Fibroblast of villous mesenchyme (primary cell): ENCODE data around the gene USP13. TPM values are rescaled to one million over a fixed set of nuclear protein-coding genes. Genes with fewer than 3 reads are reported as not detected.

ENCODE experiments used
- DNase-seq: peaks from one replicate; pipeline ENCODE4 v3.0.0-alpha.2; 2010; ENCODE audit warnings: low read depth
- H3K4me3 ChIP-seq: 2 replicates; pipeline ENCODE4 v1.5.1; 2011; ENCODE audit warnings: low read depth, mild to moderate bottlenecking, low read length
- total RNA-seq: library from RNA; depleted of rRNA; stranded (reverse); fragments of >200 nt; gene quantifications from 2 replicates; pipeline ENCODE4 v1.2.3, GENCODE V29; 2012
- TF ChIP-seq, protein P1 (sequence below): IDR thresholded peaks from 2 replicates; pipeline ENCODE4 v1.5.1; 2012; ENCODE audit warnings: low read depth, mild to moderate bottlenecking, low read length; ENCODE audit not compliant: insufficient read depth

The USP13 gene
- total RNA-seq, 1 donor = 7.8 TPM

DNA sequence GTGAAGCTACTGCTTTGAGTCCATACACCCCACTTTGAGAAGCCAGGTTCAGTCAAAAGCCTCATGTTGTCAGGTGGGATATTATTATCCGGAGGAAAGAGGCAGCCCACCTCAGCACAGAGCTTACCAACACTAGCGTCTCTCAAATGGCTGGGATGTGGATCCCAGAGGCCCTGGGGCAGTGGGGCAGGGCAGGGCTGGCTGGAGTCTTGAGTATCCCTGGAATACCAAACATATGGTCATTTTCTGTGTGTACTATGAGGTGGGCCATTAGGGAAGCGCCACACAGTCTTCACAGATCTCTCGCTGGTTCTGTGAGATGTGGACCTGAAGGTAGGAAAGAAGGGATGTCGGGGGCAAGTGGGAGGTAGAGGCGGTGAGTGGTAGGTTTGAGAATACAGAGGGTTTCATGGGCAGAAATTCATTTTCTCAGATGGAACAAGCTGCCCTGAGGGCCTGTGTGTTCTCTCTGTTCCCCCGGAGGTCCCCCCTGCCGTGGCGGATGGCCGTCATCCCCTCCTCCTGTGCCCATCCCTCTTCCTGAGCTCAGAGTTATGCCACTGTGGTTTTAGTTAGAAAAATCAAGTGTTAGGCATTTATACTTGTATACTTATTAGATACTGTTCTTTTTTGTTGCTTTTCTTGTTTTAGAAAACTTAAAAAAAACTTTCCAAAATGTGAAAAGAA, 66.4 kb downstream of the USP13 start:
- no peak overlapping the region for H3K4me3 ChIP-seq
- TF ChIP-seq, protein P1, sequence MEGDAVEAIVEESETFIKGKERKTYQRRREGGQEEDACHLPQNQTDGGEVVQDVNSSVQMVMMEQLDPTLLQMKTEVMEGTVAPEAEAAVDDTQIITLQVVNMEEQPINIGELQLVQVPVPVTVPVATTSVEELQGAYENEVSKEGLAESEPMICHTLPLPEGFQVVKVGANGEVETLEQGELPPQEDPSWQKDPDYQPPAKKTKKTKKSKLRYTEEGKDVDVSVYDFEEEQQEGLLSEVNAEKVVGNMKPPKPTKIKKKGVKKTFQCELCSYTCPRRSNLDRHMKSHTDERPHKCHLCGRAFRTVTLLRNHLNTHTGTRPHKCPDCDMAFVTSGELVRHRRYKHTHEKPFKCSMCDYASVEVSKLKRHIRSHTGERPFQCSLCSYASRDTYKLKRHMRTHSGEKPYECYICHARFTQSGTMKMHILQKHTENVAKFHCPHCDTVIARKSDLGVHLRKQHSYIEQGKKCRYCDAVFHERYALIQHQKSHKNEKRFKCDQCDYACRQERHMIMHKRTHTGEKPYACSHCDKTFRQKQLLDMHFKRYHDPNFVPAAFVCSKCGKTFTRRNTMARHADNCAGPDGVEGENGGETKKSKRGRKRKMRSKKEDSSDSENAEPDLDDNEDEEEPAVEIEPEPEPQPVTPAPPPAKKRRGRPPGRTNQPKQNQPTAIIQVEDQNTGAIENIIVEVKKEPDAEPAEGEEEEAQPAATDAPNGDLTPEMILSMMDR = no peak
- DNase-seq = no peak

GRCh38 chr3:179720196-179720595, 67.4 kb downstream of the USP13 start:
- no peak overlapping the region for H3K4me3 ChIP-seq
- DNase-seq = no peak
- TF ChIP-seq, protein P1 = no peak

GRCh38 chr3:179723617-179724016, 70.8 kb downstream of the USP13 start:
- TF ChIP-seq, protein P1 = no peak
- H3K4me3 ChIP-seq = no peak overlapping the region
- no peak for DNase-seq

GRCh38 chr3:179726075-179726699, 73.3 kb downstream of the USP13 start:
- no peak overlapping the region for H3K4me3 ChIP-seq
- DNase-seq = no peak
- TF ChIP-seq, protein P1 = no peak

DNA sequence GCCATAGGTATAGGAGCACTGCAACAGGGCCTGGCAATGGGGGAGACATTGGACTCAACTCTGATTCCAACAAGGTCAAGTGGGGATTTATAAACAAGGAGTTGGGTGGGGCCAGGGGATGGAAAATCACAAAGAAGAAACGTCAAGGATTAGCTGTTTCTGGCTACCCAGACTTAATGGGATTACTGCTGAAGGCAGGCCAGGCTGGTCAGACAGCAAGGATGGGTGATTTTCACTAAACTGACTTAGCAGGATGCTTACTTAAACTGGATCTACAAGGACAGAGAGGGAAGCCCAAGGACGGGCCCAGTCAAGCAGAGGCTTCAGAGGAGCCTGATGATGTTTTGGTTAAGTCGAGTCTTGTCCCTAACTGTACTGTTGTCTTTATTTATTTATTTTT, 76.2 kb downstream of the USP13 start:
- TF ChIP-seq, protein P1 = no peak
- no peak overlapping the region for H3K4me3 ChIP-seq
- DNase-seq = peak; percentile 14

DNA sequence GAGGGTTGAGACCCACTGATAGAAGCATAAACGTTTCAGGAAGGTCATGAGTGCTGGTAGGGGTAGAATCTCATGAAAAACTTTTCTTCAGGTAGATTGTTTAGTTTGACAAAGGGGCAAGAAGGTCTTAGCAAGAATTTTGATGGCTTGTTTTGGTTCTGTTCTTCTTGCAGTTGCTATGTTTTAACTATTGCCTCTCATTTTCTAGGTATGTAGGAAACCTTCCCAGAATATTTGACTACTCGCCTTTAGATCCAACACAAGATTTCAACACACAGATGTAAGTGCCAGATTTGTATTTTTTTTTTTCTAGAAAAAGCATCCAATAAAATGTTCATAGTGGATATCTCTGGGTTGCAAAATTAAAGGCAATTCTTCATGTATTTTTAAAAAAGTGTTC, 77.1 kb downstream of the USP13 start:
- DNase-seq = no peak
- no peak overlapping the region for H3K4me3 ChIP-seq
- TF ChIP-seq, protein P1 = no peak
